ENCODE results near the gene BTBD2. TPM values are rescaled to one million over a fixed set of nuclear protein-coding genes. Genes with fewer than 3 reads are reported as not detected.
A peak's percentile ranks its signal among the peaks of the same experiment; 100 is the strongest.

BTBD2 gene
- total RNA-seq, 1 donor from 2014 or later = 65.9 TPM

DNA sequence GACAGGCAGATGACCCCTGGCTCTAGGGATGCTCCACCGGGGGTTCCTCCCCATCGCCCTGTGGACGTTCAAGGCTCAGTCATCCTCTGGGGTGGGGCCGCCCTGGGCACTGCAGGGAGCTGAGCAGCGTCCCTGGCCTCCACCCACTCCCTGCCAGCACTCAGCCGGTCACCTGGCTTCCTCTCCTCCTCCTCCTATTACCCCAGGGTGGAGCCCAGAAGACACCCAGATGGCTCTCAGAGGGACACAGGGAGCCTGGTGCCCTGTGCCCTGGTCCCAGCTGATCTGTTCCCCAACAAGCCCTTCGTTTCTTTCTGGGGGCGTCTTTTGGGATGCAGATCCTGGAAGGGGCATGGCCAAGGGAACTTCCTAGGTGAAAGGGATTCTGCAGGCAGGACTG lies 39.2 kb upstream of the BTBD2 start:
- Mint-ChIP-seq H3K27ac (ENCODE audit: unreplicated experiment) (no peak overlapping the region), H3K4me1 (ENCODE audit: low read depth) (peaks cover 25% of the 10 kb centered on the region), H3K9me3 (ENCODE audit: low read depth) (no peaks in the 10 kb centered on the region), H3K4me3 (ENCODE audit: unreplicated experiment) (no peak overlapping the region), H3K27me3 (ENCODE audit: low read depth) (no peaks in the 10 kb centered on the region), H3K36me3 (ENCODE audit: low read depth) (no peaks in the 10 kb centered on the region)
- TF ChIP-seq, protein P1, sequence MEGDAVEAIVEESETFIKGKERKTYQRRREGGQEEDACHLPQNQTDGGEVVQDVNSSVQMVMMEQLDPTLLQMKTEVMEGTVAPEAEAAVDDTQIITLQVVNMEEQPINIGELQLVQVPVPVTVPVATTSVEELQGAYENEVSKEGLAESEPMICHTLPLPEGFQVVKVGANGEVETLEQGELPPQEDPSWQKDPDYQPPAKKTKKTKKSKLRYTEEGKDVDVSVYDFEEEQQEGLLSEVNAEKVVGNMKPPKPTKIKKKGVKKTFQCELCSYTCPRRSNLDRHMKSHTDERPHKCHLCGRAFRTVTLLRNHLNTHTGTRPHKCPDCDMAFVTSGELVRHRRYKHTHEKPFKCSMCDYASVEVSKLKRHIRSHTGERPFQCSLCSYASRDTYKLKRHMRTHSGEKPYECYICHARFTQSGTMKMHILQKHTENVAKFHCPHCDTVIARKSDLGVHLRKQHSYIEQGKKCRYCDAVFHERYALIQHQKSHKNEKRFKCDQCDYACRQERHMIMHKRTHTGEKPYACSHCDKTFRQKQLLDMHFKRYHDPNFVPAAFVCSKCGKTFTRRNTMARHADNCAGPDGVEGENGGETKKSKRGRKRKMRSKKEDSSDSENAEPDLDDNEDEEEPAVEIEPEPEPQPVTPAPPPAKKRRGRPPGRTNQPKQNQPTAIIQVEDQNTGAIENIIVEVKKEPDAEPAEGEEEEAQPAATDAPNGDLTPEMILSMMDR (IDR thresholded peaks at IDR 0.05) = no peak
- peak; percentile 88 for DNase-seq (ENCODE audit: low spot score)

DNA sequence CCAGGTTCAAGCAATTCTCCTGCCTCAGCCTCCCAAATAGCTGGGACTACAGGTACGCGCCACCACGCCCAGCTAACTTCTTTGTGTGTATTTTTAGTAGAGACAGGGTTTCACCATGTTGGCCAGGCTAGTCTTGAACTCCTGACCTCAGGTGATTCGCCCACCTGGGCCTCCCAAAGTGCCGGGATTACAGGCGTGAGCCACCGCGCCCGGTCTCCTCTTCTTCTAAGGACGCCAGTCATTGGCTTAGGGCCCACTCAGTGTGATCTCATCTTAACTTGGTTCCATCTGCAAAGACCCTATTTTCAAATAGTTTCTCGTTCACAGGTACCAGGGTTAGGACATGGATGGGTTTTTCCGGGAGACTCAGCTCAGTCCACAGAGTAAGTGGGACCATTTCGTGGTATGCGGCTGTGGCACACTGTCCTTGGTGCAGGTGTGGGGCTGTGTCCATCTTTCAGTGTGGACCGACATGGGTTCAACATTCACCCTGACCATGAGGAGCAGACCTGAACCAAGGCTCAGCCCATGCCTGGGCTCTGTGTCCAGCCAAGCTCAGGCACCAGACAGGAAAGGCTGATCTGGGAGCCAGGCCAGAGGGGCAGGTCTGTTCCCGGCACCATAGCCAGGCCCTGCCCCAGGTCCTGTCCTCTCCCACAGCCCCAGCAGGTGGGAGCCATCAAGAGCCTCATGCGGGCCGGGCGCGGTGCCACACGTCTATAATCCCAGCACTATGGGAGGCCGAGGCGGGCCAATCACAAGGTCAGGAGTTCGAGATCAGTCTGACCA lies 38.3 kb upstream of the BTBD2 start:
- H3K4me3 Mint-ChIP-seq (ENCODE audit: unreplicated experiment) = no peak overlapping the region
- no peaks in the 10 kb centered on the region for H3K36me3 Mint-ChIP-seq (ENCODE audit: low read depth)
- TF ChIP-seq, protein P1 (IDR thresholded peaks at IDR 0.05) = no peak
- H3K27ac Mint-ChIP-seq (ENCODE audit: unreplicated experiment) = no peak overlapping the region
- no peaks in the 10 kb centered on the region for H3K9me3 Mint-ChIP-seq (ENCODE audit: low read depth)
- no peak for DNase-seq (ENCODE audit: low spot score)
- H3K4me1 Mint-ChIP-seq (ENCODE audit: low read depth) = peaks cover 28% of the 10 kb centered on the region
- H3K27me3 Mint-ChIP-seq (ENCODE audit: low read depth) = no peaks in the 10 kb centered on the region

GRCh38 chr19:2051773-2052704 lies 36.5 kb upstream of the BTBD2 start:
- peak overlapping the region; percentile 44 for H3K4me3 Mint-ChIP-seq (ENCODE audit: unreplicated experiment)
- no peak for DNase-seq (ENCODE audit: low spot score)
- H3K9me3 Mint-ChIP-seq (ENCODE audit: low read depth) = no peaks in the 10 kb centered on the region
- H3K27ac Mint-ChIP-seq (ENCODE audit: unreplicated experiment) = peak overlapping the region; percentile 85
- H3K36me3 Mint-ChIP-seq (ENCODE audit: low read depth) = no peaks in the 10 kb centered on the region
- H3K27me3 Mint-ChIP-seq (ENCODE audit: low read depth) = no peaks in the 10 kb centered on the region
- TF ChIP-seq, protein P1 (IDR thresholded peaks at IDR 0.05) = no peak
- H3K4me1 Mint-ChIP-seq (ENCODE audit: low read depth) = peaks cover 44% of the 10 kb centered on the region

DNA sequence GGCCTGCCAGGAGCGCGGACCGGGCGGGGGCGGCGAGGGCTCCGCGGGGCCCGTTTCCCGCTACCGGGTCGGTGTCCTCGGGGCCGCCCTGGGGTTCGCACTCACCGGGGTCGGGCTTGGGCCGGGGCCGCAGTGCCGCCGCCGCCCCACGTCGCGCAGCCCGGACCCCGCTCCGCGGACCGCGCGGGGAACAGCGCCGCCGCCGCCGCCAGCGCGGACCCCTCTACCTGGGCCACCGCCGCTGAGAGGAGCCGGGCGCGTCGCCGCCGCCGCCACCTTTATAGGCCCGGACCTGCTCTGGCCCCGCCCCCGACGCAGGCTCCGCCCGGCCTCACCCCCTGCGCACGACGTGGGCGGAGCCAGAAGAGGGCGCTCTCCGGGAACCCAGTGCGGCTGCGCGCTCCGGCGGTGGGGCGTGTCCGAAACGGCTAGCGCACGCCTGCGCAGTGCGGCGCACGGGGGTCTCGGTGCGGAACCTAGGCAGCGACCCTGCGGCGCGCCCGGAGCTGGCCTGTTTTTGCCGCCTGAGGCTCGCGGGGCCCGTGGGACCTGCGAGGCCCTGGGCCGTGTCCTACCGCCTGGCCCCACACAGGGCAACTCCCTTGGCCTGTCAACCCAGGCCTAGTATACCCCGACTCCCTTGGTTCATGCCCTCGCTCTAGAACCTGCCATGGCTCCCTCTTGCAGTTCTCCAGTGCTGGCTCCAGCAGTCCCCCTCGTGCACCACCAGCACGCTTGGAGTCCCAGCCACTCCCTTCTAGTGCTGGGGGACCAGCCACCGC lies 35.7 kb upstream of the BTBD2 start, which contains the start of gene MKNK2:
MKNK2 (minus strand) TSS at position 254 of the 782 bp plus-strand sequence. CDS start 393 bp downstream, outside the sequence.
- no peaks in the 10 kb centered on the region for H3K36me3 Mint-ChIP-seq (ENCODE audit: low read depth)
- DNase-seq (ENCODE audit: low spot score) = peak; percentile 97
- peaks cover 44% of the 10 kb centered on the region for H3K4me1 Mint-ChIP-seq (ENCODE audit: low read depth)
- H3K9me3 Mint-ChIP-seq (ENCODE audit: low read depth) = no peaks in the 10 kb centered on the region
- H3K4me3 Mint-ChIP-seq (ENCODE audit: unreplicated experiment) = peak within 1 kb of the TSS; percentile 79
- TF ChIP-seq, protein P1 (IDR thresholded peaks at IDR 0.05) = peak; percentile 79
- no peaks in the 10 kb centered on the region for H3K27me3 Mint-ChIP-seq (ENCODE audit: low read depth)
- peak within 1 kb of the TSS; percentile 85 for H3K27ac Mint-ChIP-seq (ENCODE audit: unreplicated experiment)
